Thyroid gland (tissue), 4 donors: ENCODE measurements around the gene CX3CR1.

ENCODE experiments used
- POLR2A ChIP-seq, 2 donors: fragments of 450-650 bp; IDR thresholded peaks; one replicate each; pipeline ENCODE4 v1.6.1; 2017; ENCODE audit warnings: antibody characterized with exemption in 2 of 2, mild to moderate bottlenecking in 2 of 2, moderate library complexity in 1 of 2
- TF ChIP-seq, protein P1 (sequence below), 6 experiments: fragments of 200-600 bp in 3 of 6; fragments of 450-650 bp in 3 of 6; sonication (generic) in 3 of 6; IDR thresholded peaks; one replicate each; pipeline ENCODE4 v1.5.1; 2016 to 2019; ENCODE audit warnings: antibody characterized with exemption in 6 of 6, mild to moderate bottlenecking in 2 of 6, inconsistent platforms in 1 of 6, moderate library complexity in 1 of 6

DNA sequence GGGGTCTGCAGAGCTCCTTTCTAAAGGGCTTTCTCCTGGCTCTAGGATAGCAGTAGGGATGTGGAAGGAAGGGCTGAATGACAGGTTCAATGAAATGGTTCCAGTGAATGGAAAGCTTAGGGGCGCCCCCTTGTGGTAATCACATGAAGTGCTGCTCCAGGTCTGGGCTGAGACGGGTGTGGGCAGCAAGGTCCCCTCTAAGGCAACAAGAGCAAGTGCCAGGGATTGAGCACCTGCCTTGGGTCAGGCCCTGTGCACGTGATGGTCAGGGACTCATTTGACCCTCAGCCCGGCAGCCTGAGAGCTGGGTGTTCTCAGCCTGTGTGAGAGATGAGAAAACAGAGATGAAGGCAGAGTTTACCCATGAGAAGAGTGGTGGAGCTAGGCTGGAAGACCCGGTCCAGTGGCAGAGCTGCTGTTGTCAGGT is 12.1 kb upstream of the CX3CR1 start:
- no peak for TF ChIP-seq POLR2A (IDR thresholded peaks at IDR 0.05)
- TF ChIP-seq, protein P1, sequence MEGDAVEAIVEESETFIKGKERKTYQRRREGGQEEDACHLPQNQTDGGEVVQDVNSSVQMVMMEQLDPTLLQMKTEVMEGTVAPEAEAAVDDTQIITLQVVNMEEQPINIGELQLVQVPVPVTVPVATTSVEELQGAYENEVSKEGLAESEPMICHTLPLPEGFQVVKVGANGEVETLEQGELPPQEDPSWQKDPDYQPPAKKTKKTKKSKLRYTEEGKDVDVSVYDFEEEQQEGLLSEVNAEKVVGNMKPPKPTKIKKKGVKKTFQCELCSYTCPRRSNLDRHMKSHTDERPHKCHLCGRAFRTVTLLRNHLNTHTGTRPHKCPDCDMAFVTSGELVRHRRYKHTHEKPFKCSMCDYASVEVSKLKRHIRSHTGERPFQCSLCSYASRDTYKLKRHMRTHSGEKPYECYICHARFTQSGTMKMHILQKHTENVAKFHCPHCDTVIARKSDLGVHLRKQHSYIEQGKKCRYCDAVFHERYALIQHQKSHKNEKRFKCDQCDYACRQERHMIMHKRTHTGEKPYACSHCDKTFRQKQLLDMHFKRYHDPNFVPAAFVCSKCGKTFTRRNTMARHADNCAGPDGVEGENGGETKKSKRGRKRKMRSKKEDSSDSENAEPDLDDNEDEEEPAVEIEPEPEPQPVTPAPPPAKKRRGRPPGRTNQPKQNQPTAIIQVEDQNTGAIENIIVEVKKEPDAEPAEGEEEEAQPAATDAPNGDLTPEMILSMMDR (IDR thresholded peaks at IDR 0.05) = peak; percentile 68 to 96 (median 75)
